D341Med (cell line): Measurements from ENCODE around the gene SERINC5.

Source experiments
- DNase-seq: peaks from one replicate; pipeline ENCODE4 v3.0.0; 2012; ENCODE audit warnings: low spot score

Gene SERINC5

GRCh38 chr5:80094236-80094738 is 161.6 kb downstream of the SERINC5 start:
- no peak for DNase-seq

GRCh38 chr5:80093796-80094195 is 162.1 kb downstream of the SERINC5 start:
- DNase-seq = no peak

- DNase-seq = no peak
These were observed 163.3 kb downstream of the SERINC5 start for GRCh38 chr5:80092486-80093107.

GRCh38 chr5:80091792-80092192 is 164.1 kb downstream of the SERINC5 start:
- peak; percentile 59 for DNase-seq

GRCh38 chr5:80090884-80091166 is 165.0 kb downstream of the SERINC5 start:
- DNase-seq = no peak

GRCh38 chr5:80083101-80083890 is 172.6 kb downstream of the SERINC5 start:
- peak; percentile 50 for DNase-seq

- DNase-seq = peak; percentile 94
These were observed 173.1 kb downstream of the SERINC5 start for GRCh38 chr5:80082731-80083100.

GRCh38 chr5:80082281-80082680 is 173.6 kb downstream of the SERINC5 start:
- DNase-seq = no peak

GRCh38 chr5:80078921-80079320 is 176.9 kb downstream of the SERINC5 start:
- DNase-seq = no peak

- DNase-seq = no peak
These were observed 178.7 kb downstream of the SERINC5 start for GRCh38 chr5:80077051-80077714.

GRCh38 chr5:80076131-80077050 is 179.5 kb downstream of the SERINC5 start:
- no peak for DNase-seq

- DNase-seq = no peak
These were observed 183.5 kb downstream of the SERINC5 start for GRCh38 chr5:80072103-80073073.

GRCh38 chr5:80071510-80072021 is 184.3 kb downstream of the SERINC5 start:
- no peak for DNase-seq

GRCh38 chr5:80070338-80071056 is 185.4 kb downstream of the SERINC5 start:
- no peak for DNase-seq

GRCh38 chr5:80069918-80070318 is 185.9 kb downstream of the SERINC5 start:
- peak; percentile 43 for DNase-seq

- peak; percentile 67 for DNase-seq
These were observed 186.5 kb downstream of the SERINC5 start for GRCh38 chr5:80069251-80069800.

GRCh38 chr5:80068775-80069174 is 187.1 kb downstream of the SERINC5 start:
- DNase-seq = no peak

- DNase-seq = no peak
These were observed 187.6 kb downstream of the SERINC5 start for GRCh38 chr5:80068246-80068636.

- no peak for DNase-seq
These were observed 188.2 kb downstream of the SERINC5 start for GRCh38 chr5:80067531-80068245.
